Panc1 (cell line): ENCODE data around the gene PCED1A. TPM values are rescaled to one million over a fixed set of nuclear protein-coding genes. Genes with fewer than 3 reads are reported as not detected.
"Not testable (repeated sequence)": the region's sequence is repeated elsewhere in the genome, so short reads cannot be mapped to it uniquely, and the experiment has no call there.

Experiments
- ATAC-seq: fragments of 200-7000 bp; cut with Tn5 transposase; 2 replicates; pipeline ENCODE4 v1.9.1; 2020; ENCODE audit warnings: mild to moderate bottlenecking, moderate library complexity
- BruUV-seq: library from RNA; stranded (reverse); fragments of 400-500 nt; replicated peaks from 2 replicates; lab custom pipeline; 2021; lab: Mats Ljungman, UMichigan
- CTCF ChIA-PET: fragments of 300-600 bp; sonication (Branson Sonifier 250); formaldehyde crosslinking; loops from one replicate; lab custom pipeline; 2022; ENCODE audit warnings: antibody characterized with exemption; lab: Charles Lee
- POLR2A ChIA-PET: fragments of 300-600 bp; sonication (Branson Sonifier 250); formaldehyde crosslinking; loops from one replicate; lab custom pipeline; 2022; ENCODE audit warnings: antibody characterized with exemption; lab: Charles Lee
- DNase-seq: peaks from one replicate; pipeline ENCODE4 v3.0.0-alpha.2; 2010; ENCODE audit warnings: low read depth, low spot score
- H3K27ac ChIP-seq: 2 replicates; pipeline ENCODE4 v1.5.1; 2011; ENCODE audit warnings: mild to moderate bottlenecking, low read length, inconsistent platforms
- H3K27me3 ChIP-seq: fragments of 200-500 bp; sonication (Bioruptor generic); 2 replicates; pipeline ENCODE4 v1.6.0; 2014; ENCODE audit warnings: low read length, inconsistent platforms; ENCODE audit not compliant: control insufficient read depth, insufficient read depth
- H3K36me3 ChIP-seq: fragments of 200-500 bp; sonication (Bioruptor generic); 2 replicates; pipeline ENCODE4 v1.5.1; 2014; ENCODE audit warnings: inconsistent platforms, mild to moderate bottlenecking, low read length, moderate library complexity; ENCODE audit not compliant: control insufficient read depth, insufficient read depth
- H3K4me1 ChIP-seq: 2 replicates; pipeline ENCODE4 v1.5.1; 2011; ENCODE audit warnings: inconsistent platforms, mild to moderate bottlenecking, low read length, moderate library complexity; ENCODE audit not compliant: control insufficient read depth, insufficient read depth
- H3K4me3 ChIP-seq, 2 experiments: 2 replicates each; pipeline ENCODE4 v1.5.1; 2011 to 2012; ENCODE audit warnings: low read depth in 2 of 2, low read length in 2 of 2, mild to moderate bottlenecking in 2 of 2, inconsistent platforms in 1 of 2, moderate library complexity in 1 of 2
- H3K9me3 ChIP-seq: fragments of 200-500 bp; sonication (Bioruptor generic); 2 replicates; pipeline ENCODE4 v1.5.1; 2014; ENCODE audit warnings: low read depth, mild to moderate bottlenecking, inconsistent platforms, low read length, moderate library complexity; ENCODE audit not compliant: control insufficient read depth, insufficient read depth
- POLR2AphosphoS5 ChIP-seq: IDR thresholded peaks from 2 replicates; pipeline ENCODE4 v1.6.1; 2012; ENCODE audit warnings: mild to moderate bottlenecking, low read depth, low read length, moderate library complexity
- SIN3A ChIP-seq: IDR thresholded peaks from 2 replicates; pipeline ENCODE4 v1.6.1; 2012; ENCODE audit warnings: low read depth, mild to moderate bottlenecking, low read length, moderate library complexity, borderline replicate concordance; ENCODE audit not compliant: insufficient read depth
- TCF7L2 ChIP-seq: IDR thresholded peaks from 2 replicates; pipeline ENCODE4 v1.6.1; 2011; ENCODE audit warnings: mild to moderate bottlenecking, low read depth, low read length, inconsistent platforms
- in situ Hi-C: cut with HindIII; loops from 2 replicates; pipeline ENCODE4 v1.10.0; 2016; ENCODE audit warnings: low sequenced_read_pairs, low pct_unique_long_range_greater_than_20kb
- intact Hi-C: fragments of 100-400 bp; cut with micrococcal nuclease; formaldehyde crosslinking; loops from one replicate; pipeline ENCODE4 v1.10.0; 2022; ENCODE audit not compliant: unreplicated experiment
- total RNA-seq: library from RNA; stranded (reverse); gene quantifications from one replicate; pipeline ENCODE4 v1.2.1, GENCODE V29; 2021; ENCODE audit not compliant: unreplicated experiment
- TF ChIP-seq, protein P1 (sequence below): fragments of 450-650 bp; IDR thresholded peaks from 2 replicates; pipeline ENCODE4 v1.5.1; 2017; ENCODE audit warnings: mild to moderate bottlenecking
- TF ChIP-seq, protein P2 (sequence below), 2 experiments: IDR thresholded peaks; 2 replicates each; pipeline ENCODE4 v1.6.1; 2011 to 2012; ENCODE audit warnings: low read depth in 2 of 2, control low read depth in 1 of 2, low read length in 1 of 2, mild to moderate bottlenecking in 1 of 2, moderate library complexity in 1 of 2; ENCODE audit not compliant: insufficient read depth in 1 of 2

PCED1A gene
- total RNA-seq, 1 experiment from 2014 or later, result 42.1 TPM

GRCh38 chr20:2812189-2812588 is 28.3 kb downstream of the PCED1A start:
- Histone ChIP-seq H3K4me3 (no peak overlapping the region), H3K9me3 (peaks cover 6% of the 10 kb centered on the region; the same call in 1 of the 2 replicates), H3K27me3 (no peaks in the 10 kb centered on the region), H3K4me1 (no peaks in the 10 kb centered on the region; the same call in 1 of the 2 replicates), H3K27ac (no peak overlapping the region), H3K36me3 (no peaks in the 10 kb centered on the region)
- ATAC-seq, result no peak
- CTCF ChIA-PET, result no interaction called here
- BruUV-seq, result no TSS peak
- DNase-seq, result no peak
- intact Hi-C loops (no loop called here), in situ Hi-C loops (no loop called here)
- TF ChIP-seq TCF7L2 (no peak), POLR2AphosphoS5 (no peak), SIN3A (no peak)
- TF ChIP-seq, protein P1, sequence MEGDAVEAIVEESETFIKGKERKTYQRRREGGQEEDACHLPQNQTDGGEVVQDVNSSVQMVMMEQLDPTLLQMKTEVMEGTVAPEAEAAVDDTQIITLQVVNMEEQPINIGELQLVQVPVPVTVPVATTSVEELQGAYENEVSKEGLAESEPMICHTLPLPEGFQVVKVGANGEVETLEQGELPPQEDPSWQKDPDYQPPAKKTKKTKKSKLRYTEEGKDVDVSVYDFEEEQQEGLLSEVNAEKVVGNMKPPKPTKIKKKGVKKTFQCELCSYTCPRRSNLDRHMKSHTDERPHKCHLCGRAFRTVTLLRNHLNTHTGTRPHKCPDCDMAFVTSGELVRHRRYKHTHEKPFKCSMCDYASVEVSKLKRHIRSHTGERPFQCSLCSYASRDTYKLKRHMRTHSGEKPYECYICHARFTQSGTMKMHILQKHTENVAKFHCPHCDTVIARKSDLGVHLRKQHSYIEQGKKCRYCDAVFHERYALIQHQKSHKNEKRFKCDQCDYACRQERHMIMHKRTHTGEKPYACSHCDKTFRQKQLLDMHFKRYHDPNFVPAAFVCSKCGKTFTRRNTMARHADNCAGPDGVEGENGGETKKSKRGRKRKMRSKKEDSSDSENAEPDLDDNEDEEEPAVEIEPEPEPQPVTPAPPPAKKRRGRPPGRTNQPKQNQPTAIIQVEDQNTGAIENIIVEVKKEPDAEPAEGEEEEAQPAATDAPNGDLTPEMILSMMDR, result no peak
- TF ChIP-seq, protein P2, sequence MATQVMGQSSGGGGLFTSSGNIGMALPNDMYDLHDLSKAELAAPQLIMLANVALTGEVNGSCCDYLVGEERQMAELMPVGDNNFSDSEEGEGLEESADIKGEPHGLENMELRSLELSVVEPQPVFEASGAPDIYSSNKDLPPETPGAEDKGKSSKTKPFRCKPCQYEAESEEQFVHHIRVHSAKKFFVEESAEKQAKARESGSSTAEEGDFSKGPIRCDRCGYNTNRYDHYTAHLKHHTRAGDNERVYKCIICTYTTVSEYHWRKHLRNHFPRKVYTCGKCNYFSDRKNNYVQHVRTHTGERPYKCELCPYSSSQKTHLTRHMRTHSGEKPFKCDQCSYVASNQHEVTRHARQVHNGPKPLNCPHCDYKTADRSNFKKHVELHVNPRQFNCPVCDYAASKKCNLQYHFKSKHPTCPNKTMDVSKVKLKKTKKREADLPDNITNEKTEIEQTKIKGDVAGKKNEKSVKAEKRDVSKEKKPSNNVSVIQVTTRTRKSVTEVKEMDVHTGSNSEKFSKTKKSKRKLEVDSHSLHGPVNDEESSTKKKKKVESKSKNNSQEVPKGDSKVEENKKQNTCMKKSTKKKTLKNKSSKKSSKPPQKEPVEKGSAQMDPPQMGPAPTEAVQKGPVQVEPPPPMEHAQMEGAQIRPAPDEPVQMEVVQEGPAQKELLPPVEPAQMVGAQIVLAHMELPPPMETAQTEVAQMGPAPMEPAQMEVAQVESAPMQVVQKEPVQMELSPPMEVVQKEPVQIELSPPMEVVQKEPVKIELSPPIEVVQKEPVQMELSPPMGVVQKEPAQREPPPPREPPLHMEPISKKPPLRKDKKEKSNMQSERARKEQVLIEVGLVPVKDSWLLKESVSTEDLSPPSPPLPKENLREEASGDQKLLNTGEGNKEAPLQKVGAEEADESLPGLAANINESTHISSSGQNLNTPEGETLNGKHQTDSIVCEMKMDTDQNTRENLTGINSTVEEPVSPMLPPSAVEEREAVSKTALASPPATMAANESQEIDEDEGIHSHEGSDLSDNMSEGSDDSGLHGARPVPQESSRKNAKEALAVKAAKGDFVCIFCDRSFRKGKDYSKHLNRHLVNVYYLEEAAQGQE (IDR thresholded peaks at IDR 0.05; ENCODE audit: insufficient read depth in 1 of 2, low read depth in 2 of 2, low read length in 1 of 2), result no peak
- POLR2A ChIA-PET, result interaction anchor here (0.6 kb wide), 1 partner anchor 9 kb away, joined by 3 read pairs; no protein-coding TSS in a partner anchor

GRCh38 chr20:2809690-2810089 is 30.8 kb downstream of the PCED1A start:
- ATAC-seq (no peak), DNase-seq (no peak)
- intact Hi-C loops (no loop called here), in situ Hi-C loops (no loop called here)
- TF ChIP-seq, protein P1, result no peak
- TF ChIP-seq SIN3A (no peak), TCF7L2 (no peak), POLR2AphosphoS5 (no peak)
- TF ChIP-seq, protein P2 (IDR thresholded peaks at IDR 0.05; ENCODE audit: insufficient read depth in 1 of 2, low read depth in 2 of 2, low read length in 1 of 2), result no peak
- ChIA-PET CTCF (interaction anchor here (0.7 kb wide), 1 partner anchor 602 kb away, joined by 7 read pairs; no protein-coding TSS in a partner anchor), POLR2A (no interaction called here)
- Histone ChIP-seq H3K9me3 (peaks cover 6% of the 10 kb centered on the region; the same call in 1 of the 2 replicates), H3K27me3 (no peaks in the 10 kb centered on the region), H3K36me3 (no peaks in the 10 kb centered on the region), H3K4me1 (no peaks in the 10 kb centered on the region; the same call in 1 of the 2 replicates), H3K4me3 (no peak overlapping the region), H3K27ac (no peak overlapping the region)
- no TSS peak for BruUV-seq

GRCh38 chr20:2807929-2808328 is 32.5 kb downstream of the PCED1A start:
- H3K4me1 ChIP-seq, POLR2A ChIA-PET, ATAC-seq, H3K27me3 ChIP-seq, BruUV-seq, H3K36me3 ChIP-seq, DNase-seq, H3K4me3 ChIP-seq, H3K9me3 ChIP-seq, H3K27ac ChIP-seq, intact Hi-C loops, in situ Hi-C loops: not testable (repeated sequence)
- CTCF ChIA-PET, result interaction anchor here (0.7 kb wide), 1 partner anchor 306 kb away, joined by 6 read pairs; no protein-coding TSS in a partner anchor
